Esophagus squamous epithelium (tissue), 4 donors: Measurements from ENCODE around the gene LAMA3.

Experiments used
- POLR2A ChIP-seq, 4 donors: fragments of 450-650 bp; IDR thresholded peaks; one replicate each; pipeline ENCODE4 v1.6.1; 2017; ENCODE audit warnings: antibody characterized with exemption in 4 of 4, mild to moderate bottlenecking in 4 of 4, moderate library complexity in 3 of 4
- TF ChIP-seq, protein P1 (sequence below), 6 experiments: fragments of 450-650 bp in 4 of 6; fragments of 200-600 bp in 2 of 6; sonication (generic) in 2 of 6; IDR thresholded peaks; one replicate each; pipeline ENCODE4 v1.5.1; 2016 to 2019; ENCODE audit warnings: antibody characterized with exemption in 6 of 6, mild to moderate bottlenecking in 4 of 6, moderate library complexity in 4 of 6

DNA sequence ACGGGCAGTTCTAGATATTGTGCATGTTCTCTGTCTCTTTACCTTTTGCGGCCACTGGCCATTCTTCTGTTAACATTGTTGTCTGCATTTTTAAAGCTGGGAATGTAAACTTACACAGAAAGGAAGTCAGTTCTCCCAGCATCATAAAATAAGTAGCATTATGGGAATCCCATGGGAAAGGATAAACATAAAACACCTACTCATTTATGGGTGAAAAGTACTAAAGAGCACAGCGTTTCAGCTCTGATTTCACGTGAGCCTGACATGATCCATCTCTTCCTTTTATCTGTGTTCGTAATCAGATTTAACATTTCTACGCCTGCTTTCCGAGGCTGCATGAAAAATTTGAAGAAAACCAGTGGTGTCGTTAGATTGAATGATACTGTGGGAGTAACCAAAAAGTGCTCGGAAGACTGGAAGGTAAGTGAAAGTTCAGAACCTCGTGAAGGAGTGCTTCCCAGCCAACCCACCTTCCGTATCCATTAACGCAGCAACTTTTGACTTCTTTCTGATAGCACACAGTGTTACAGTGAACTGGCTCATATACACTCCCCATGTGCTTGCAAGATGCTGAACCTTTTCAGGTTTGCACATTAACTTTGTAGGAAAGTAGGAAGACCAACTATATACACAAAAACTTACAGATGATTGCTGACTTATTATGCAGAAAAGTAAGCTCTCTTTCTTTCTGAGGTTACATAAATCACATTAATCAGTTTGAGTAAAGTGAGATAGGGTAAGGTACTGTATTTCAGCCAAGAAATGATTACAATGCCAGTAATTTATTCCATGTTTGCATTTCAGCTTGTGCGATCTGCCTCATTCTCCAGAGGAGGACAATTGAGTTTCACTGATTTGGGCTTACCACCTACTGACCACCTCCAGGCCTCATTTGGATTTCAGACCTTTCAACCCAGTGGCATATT is 238.8 kb downstream of the LAMA3 start:
- TF ChIP-seq, protein P1, sequence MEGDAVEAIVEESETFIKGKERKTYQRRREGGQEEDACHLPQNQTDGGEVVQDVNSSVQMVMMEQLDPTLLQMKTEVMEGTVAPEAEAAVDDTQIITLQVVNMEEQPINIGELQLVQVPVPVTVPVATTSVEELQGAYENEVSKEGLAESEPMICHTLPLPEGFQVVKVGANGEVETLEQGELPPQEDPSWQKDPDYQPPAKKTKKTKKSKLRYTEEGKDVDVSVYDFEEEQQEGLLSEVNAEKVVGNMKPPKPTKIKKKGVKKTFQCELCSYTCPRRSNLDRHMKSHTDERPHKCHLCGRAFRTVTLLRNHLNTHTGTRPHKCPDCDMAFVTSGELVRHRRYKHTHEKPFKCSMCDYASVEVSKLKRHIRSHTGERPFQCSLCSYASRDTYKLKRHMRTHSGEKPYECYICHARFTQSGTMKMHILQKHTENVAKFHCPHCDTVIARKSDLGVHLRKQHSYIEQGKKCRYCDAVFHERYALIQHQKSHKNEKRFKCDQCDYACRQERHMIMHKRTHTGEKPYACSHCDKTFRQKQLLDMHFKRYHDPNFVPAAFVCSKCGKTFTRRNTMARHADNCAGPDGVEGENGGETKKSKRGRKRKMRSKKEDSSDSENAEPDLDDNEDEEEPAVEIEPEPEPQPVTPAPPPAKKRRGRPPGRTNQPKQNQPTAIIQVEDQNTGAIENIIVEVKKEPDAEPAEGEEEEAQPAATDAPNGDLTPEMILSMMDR (IDR thresholded peaks at IDR 0.05), result no peak
- TF ChIP-seq POLR2A (IDR thresholded peaks at IDR 0.05), result no peak
